HL-60 (cell line): Measurements from ENCODE around the gene GPR39.

Experiments used
- DNase-seq, 2 experiments: peaks; one replicate each; pipeline ENCODE4 v3.0.0-alpha.2; 2010 to 2020; ENCODE audit warnings: low read depth in 1 of 2, low spot score in 1 of 2
- H3K27ac ChIP-seq: fragments of 250-450 bp; sonication (Bioruptor Pico); replicated peaks from 2 replicates; pipeline ENCODE4 v1.5.1; 2020; ENCODE audit warnings: mild to moderate bottlenecking, moderate library complexity
- H3K27me3 ChIP-seq: fragments of 250-450 bp; sonication (Bioruptor Pico); 2 replicates; pipeline ENCODE4 v1.5.1; 2021; ENCODE audit warnings: mild to moderate bottlenecking, moderate library complexity; ENCODE audit not compliant: insufficient read depth, poor library complexity, severe bottlenecking
- H3K4me3 ChIP-seq: replicated peaks from 2 replicates; pipeline ENCODE4 v1.5.1; 2011; ENCODE audit warnings: mild to moderate bottlenecking, control low read depth, low read length; ENCODE audit not compliant: insufficient read depth
- GABPA ChIP-seq: IDR thresholded peaks from 2 replicates; pipeline ENCODE4 v1.6.1; 2012; ENCODE audit warnings: low read depth
- POLR2AphosphoS5 ChIP-seq: IDR thresholded peaks from 2 replicates; pipeline ENCODE4 v1.6.1; 2012; ENCODE audit warnings: low read depth
- SPI1 ChIP-seq: IDR thresholded peaks from 2 replicates; pipeline ENCODE4 v1.6.1; 2012; ENCODE audit warnings: low read depth, mild to moderate bottlenecking, borderline replicate concordance
- TF ChIP-seq, protein P1 (sequence below): IDR thresholded peaks from one replicate; pipeline ENCODE4 v1.5.1; 2011; ENCODE audit warnings: low read length, control low read depth, inconsistent platforms; ENCODE audit not compliant: insufficient read depth
- TF ChIP-seq, protein P2 (sequence below): IDR thresholded peaks from 2 replicates; pipeline ENCODE4 v1.6.1; 2012; ENCODE audit warnings: low read depth; ENCODE audit not compliant: insufficient replicate concordance

GPR39 gene

DNA sequence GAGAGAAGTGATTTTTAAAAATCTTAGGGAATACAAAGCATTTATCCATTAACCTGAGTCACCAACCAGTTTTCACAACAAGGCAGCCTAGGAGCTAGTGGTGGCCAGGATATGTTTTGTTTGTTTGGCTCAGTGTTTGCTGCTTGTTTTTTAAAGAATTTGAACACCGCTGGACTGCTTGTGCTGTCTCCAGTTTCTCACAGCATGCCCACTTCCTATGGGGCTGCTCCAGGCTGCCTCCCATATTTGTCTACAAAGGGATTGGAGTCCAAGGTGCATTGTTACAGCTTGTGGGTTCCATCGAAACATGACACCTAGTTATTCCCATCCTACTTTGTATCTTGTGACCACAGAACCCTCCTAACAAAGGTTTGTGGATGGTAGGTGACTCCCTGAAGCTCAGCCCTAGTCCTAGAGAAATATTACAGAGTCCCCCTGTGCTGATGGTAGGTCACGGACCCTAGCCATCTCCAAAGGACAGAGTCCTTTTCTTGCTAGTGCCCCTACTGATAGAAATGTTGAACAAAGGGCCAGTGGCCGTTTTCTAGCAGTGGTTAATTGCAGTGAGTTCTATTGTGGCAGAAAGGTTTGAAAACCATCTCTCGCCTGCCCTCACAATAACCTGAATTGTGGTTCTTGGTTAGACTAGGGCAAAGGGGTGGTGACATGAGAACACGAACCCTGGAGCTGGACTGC lies 23.2 kb downstream of the GPR39 start:
- H3K27ac ChIP-seq: no peak overlapping the region
- no peak for DNase-seq
- no peaks in the 10 kb centered on the region for H3K27me3 ChIP-seq
- TF ChIP-seq POLR2AphosphoS5: no peak
- TF ChIP-seq SPI1: no peak
- no peak overlapping the region for H3K4me3 ChIP-seq

DNA sequence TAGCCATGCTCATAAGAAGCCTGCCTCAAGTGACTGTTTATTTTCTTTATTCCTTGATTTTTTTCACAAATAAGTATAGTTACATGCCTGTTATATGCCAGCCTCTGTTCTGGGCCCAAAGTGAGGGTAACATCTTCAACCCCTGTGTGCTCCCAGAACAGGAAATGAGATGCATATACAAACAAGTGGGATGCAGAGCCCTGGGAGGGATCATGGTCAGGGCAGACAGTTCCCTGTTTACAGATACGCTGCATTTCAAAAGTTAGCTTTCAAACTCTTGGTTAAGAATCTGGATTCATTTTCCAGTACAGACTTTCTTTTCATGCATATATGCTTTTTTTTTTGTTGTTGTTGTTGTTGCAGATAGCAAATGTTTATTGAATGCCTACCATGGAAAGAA lies 24.4 kb downstream of the GPR39 start:
- H3K4me3 ChIP-seq: no peak overlapping the region
- H3K27me3 ChIP-seq: no peaks in the 10 kb centered on the region
- TF ChIP-seq, protein P1, sequence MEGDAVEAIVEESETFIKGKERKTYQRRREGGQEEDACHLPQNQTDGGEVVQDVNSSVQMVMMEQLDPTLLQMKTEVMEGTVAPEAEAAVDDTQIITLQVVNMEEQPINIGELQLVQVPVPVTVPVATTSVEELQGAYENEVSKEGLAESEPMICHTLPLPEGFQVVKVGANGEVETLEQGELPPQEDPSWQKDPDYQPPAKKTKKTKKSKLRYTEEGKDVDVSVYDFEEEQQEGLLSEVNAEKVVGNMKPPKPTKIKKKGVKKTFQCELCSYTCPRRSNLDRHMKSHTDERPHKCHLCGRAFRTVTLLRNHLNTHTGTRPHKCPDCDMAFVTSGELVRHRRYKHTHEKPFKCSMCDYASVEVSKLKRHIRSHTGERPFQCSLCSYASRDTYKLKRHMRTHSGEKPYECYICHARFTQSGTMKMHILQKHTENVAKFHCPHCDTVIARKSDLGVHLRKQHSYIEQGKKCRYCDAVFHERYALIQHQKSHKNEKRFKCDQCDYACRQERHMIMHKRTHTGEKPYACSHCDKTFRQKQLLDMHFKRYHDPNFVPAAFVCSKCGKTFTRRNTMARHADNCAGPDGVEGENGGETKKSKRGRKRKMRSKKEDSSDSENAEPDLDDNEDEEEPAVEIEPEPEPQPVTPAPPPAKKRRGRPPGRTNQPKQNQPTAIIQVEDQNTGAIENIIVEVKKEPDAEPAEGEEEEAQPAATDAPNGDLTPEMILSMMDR: no peak
- TF ChIP-seq, protein P2, sequence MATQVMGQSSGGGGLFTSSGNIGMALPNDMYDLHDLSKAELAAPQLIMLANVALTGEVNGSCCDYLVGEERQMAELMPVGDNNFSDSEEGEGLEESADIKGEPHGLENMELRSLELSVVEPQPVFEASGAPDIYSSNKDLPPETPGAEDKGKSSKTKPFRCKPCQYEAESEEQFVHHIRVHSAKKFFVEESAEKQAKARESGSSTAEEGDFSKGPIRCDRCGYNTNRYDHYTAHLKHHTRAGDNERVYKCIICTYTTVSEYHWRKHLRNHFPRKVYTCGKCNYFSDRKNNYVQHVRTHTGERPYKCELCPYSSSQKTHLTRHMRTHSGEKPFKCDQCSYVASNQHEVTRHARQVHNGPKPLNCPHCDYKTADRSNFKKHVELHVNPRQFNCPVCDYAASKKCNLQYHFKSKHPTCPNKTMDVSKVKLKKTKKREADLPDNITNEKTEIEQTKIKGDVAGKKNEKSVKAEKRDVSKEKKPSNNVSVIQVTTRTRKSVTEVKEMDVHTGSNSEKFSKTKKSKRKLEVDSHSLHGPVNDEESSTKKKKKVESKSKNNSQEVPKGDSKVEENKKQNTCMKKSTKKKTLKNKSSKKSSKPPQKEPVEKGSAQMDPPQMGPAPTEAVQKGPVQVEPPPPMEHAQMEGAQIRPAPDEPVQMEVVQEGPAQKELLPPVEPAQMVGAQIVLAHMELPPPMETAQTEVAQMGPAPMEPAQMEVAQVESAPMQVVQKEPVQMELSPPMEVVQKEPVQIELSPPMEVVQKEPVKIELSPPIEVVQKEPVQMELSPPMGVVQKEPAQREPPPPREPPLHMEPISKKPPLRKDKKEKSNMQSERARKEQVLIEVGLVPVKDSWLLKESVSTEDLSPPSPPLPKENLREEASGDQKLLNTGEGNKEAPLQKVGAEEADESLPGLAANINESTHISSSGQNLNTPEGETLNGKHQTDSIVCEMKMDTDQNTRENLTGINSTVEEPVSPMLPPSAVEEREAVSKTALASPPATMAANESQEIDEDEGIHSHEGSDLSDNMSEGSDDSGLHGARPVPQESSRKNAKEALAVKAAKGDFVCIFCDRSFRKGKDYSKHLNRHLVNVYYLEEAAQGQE: no peak
- no peak for TF ChIP-seq SPI1
- TF ChIP-seq POLR2AphosphoS5: no peak
- no peak for TF ChIP-seq GABPA
- H3K27ac ChIP-seq: no peak overlapping the region
- DNase-seq: no peak

DNA sequence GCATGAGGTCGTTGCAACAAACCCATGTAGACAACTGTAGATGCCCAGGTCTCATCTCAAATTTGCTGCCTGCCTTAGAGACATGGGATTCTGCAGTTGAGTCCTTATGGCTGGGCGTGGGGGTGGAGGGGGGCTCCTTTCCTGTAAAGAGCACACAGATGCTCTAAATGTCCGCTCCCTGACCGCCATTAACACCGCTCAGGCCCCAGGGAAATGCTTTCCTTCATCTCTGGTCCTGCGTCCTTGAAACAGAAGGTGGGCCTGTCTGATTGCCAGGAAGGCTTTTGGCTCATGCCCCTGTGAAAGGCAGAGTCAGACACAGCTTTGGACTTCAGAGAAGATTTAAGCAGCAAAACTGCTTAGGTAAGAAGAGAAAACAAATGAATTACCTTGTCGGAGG lies 25.7 kb downstream of the GPR39 start:
- H3K27me3 ChIP-seq: no peaks in the 10 kb centered on the region
- no peak overlapping the region for H3K27ac ChIP-seq
- DNase-seq: no peak
- H3K4me3 ChIP-seq: no peak overlapping the region
- TF ChIP-seq GABPA: no peak
- no peak for TF ChIP-seq POLR2AphosphoS5
- TF ChIP-seq, protein P2: no peak
- TF ChIP-seq SPI1: no peak
- TF ChIP-seq, protein P1: no peak

DNA sequence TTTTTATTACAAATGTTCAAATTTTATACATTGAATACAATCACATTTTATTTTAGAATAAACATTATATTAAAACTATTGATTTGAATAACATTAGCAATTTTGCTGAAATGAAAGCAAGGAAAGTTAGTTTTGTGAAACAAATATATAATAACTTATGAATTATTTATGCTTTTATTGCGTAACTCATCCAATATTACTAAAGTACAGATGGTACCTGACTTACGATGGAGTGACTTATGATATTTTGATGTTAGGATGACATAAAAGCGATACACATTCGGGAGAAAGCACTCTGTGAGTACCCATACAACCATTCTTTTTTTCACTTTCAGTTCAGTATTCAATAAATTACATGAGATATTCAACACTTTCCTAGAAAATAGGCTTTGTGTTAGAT lies 26.5 kb downstream of the GPR39 start:
- H3K4me3 ChIP-seq: no peak overlapping the region
- no peak overlapping the region for H3K27ac ChIP-seq
- TF ChIP-seq SPI1 (no peak), POLR2AphosphoS5 (no peak), GABPA (no peak)
- TF ChIP-seq, protein P2: no peak
- TF ChIP-seq, protein P1: no peak
- no peaks in the 10 kb centered on the region for H3K27me3 ChIP-seq
- no peak for DNase-seq
